Mucosa of stomach (tissue), 1 donor: ENCODE results near the gene PJA1.

Experiments used
- H3K27me3 ChIP-seq: one replicate; pipeline ENCODE4 v1.7.0; 2013; ENCODE audit warnings: mild to moderate bottlenecking, low read length; ENCODE audit not compliant: control insufficient read depth, insufficient read depth
- H3K36me3 ChIP-seq: one replicate; pipeline ENCODE4 v1.7.0; 2013; ENCODE audit warnings: low read length; ENCODE audit not compliant: control insufficient read depth, insufficient read depth
- H3K4me1 ChIP-seq: one replicate; pipeline ENCODE4 v1.7.0; 2013; ENCODE audit warnings: mild to moderate bottlenecking, low read length; ENCODE audit not compliant: control insufficient read depth, insufficient read depth
- H3K4me3 ChIP-seq: one replicate; pipeline ENCODE4 v1.7.0; 2013; ENCODE audit warnings: low read length
- H3K9ac ChIP-seq: one replicate; pipeline ENCODE4 v1.7.0; 2013; ENCODE audit warnings: mild to moderate bottlenecking, low read length, moderate library complexity
- H3K9me3 ChIP-seq: one replicate; pipeline ENCODE4 v1.7.0; 2013; ENCODE audit warnings: mild to moderate bottlenecking, low read length, moderate library complexity; ENCODE audit not compliant: control insufficient read depth
- donor health status: Pancreatic carcinoma.

Gene PJA1

GRCh38 chrX:69121321-69122000 lies 43.8 kb downstream of the PJA1 start:
- Histone ChIP-seq H3K27me3 (no peaks in the 10 kb centered on the region), H3K36me3 (no peaks in the 10 kb centered on the region), H3K4me1 (no peaks in the 10 kb centered on the region), H3K9ac (no peak overlapping the region), H3K4me3 (no peak overlapping the region), H3K9me3 (no peaks in the 10 kb centered on the region)

GRCh38 chrX:69120476-69120875 lies 44.8 kb downstream of the PJA1 start:
- no peaks in the 10 kb centered on the region for H3K9me3 ChIP-seq
- H3K9ac ChIP-seq = no peak overlapping the region
- H3K27me3 ChIP-seq = no peaks in the 10 kb centered on the region
- no peaks in the 10 kb centered on the region for H3K36me3 ChIP-seq
- no peaks in the 10 kb centered on the region for H3K4me1 ChIP-seq
- H3K4me3 ChIP-seq = no peak overlapping the region

GRCh38 chrX:69119122-69119521 lies 46.1 kb downstream of the PJA1 start:
- Histone ChIP-seq H3K36me3 (no peaks in the 10 kb centered on the region), H3K4me1 (no peaks in the 10 kb centered on the region), H3K27me3 (no peaks in the 10 kb centered on the region), H3K4me3 (no peak overlapping the region), H3K9me3 (no peaks in the 10 kb centered on the region), H3K9ac (no peak overlapping the region)

GRCh38 chrX:69117876-69118526 lies 47.3 kb downstream of the PJA1 start:
- H3K36me3 ChIP-seq = no peaks in the 10 kb centered on the region
- no peak overlapping the region for H3K4me3 ChIP-seq
- no peaks in the 10 kb centered on the region for H3K9me3 ChIP-seq
- H3K9ac ChIP-seq = no peak overlapping the region
- H3K4me1 ChIP-seq = no peaks in the 10 kb centered on the region
- no peaks in the 10 kb centered on the region for H3K27me3 ChIP-seq

GRCh38 chrX:69116077-69116476 lies 49.2 kb downstream of the PJA1 start:
- Histone ChIP-seq H3K36me3 (no peaks in the 10 kb centered on the region), H3K27me3 (no peaks in the 10 kb centered on the region)

GRCh38 chrX:69113723-69114122 lies 51.5 kb downstream of the PJA1 start:
- no peaks in the 10 kb centered on the region for H3K27me3 ChIP-seq
- H3K9ac ChIP-seq = no peak overlapping the region
- H3K4me3 ChIP-seq = no peak overlapping the region
- no peaks in the 10 kb centered on the region for H3K36me3 ChIP-seq
- H3K4me1 ChIP-seq = no peaks in the 10 kb centered on the region
- no peaks in the 10 kb centered on the region for H3K9me3 ChIP-seq

More at GRCh38 chrX:69116077-69116476, 49.2 kb downstream of the PJA1 start:
- H3K9me3 ChIP-seq = no peaks in the 10 kb centered on the region
- H3K4me1 ChIP-seq = no peaks in the 10 kb centered on the region
- H3K9ac ChIP-seq = no peak overlapping the region
- no peak overlapping the region for H3K4me3 ChIP-seq
